GM19023 (cell line): ENCODE data around the gene DNAJC5G.
"Not testable (repeated sequence)": the region's sequence is repeated elsewhere in the genome, so short reads cannot be mapped to it uniquely, and the experiment has no call there.

ENCODE experiments used
- ATAC-seq: cut with Tn5 transposase; IDR thresholded peaks from one replicate; pipeline ENCODE4 v1.9.1; 2021; ENCODE audit warnings: mild to moderate bottlenecking, moderate library complexity; ENCODE audit not compliant: unreplicated experiment

Gene DNAJC5G

GRCh38 chr2:27306573-27307286 is 31.5 kb downstream of the DNAJC5G start:
- ATAC-seq = no peak

GRCh38 chr2:27307287-27307544 is 32.0 kb downstream of the DNAJC5G start:
- ATAC-seq = no peak

GRCh38 chr2:27307545-27308358 is 32.5 kb downstream of the DNAJC5G start:
- no peak for ATAC-seq

- no peak for ATAC-seq
Observed at GRCh38 chr2:27308359-27308881, 33.2 kb downstream of the DNAJC5G start, which contains the start of gene UCN. Gene UCN (minus strand): TSS chr2:27308445. CDS start chr2:27307895, 550 bp downstream.

GRCh38 chr2:27309651-27310050 is 34.4 kb downstream of the DNAJC5G start:
- no peak for ATAC-seq

GRCh38 chr2:27312152-27312551 is 36.9 kb downstream of the DNAJC5G start:
- no peak for ATAC-seq

GRCh38 chr2:27313882-27314645 is 38.8 kb downstream of the DNAJC5G start:
- ATAC-seq = no peak

GRCh38 chr2:27314709-27315108 is 39.5 kb downstream of the DNAJC5G start:
- no peak for ATAC-seq

- ATAC-seq = no peak
Observed at GRCh38 chr2:27315122-27315521, 39.9 kb downstream of the DNAJC5G start.

GRCh38 chr2:27316655-27317412 is 41.6 kb downstream of the DNAJC5G start:
- ATAC-seq = no peak

GRCh38 chr2:27319839-27320238 is 44.6 kb downstream of the DNAJC5G start:
- not testable (repeated sequence) for ATAC-seq

- no peak for ATAC-seq
Observed at GRCh38 chr2:27320958-27321543, 45.8 kb downstream of the DNAJC5G start.

- no peak for ATAC-seq
Observed at GRCh38 chr2:27322301-27322765, 47.1 kb downstream of the DNAJC5G start.

- peak; percentile 90 for ATAC-seq
Observed at GRCh38 chr2:27322766-27323595, 47.7 kb downstream of the DNAJC5G start, which contains the start of gene MPV17. Gene MPV17 (minus strand): TSS chr2:27323097. CDS start chr2:27322517, 580 bp downstream.

GRCh38 chr2:27323596-27324285 is 48.5 kb downstream of the DNAJC5G start:
- ATAC-seq = no peak

- no peak for ATAC-seq
Observed at GRCh38 chr2:27324720-27325119, 49.5 kb downstream of the DNAJC5G start.
